Calu3 (cell line): ENCODE measurements around the gene PSMD1. TPM values are rescaled to one million over a fixed set of nuclear protein-coding genes. Genes with fewer than 3 reads are reported as not detected.

Experiments
- BruUV-seq: library from RNA; stranded (reverse); fragments of 400-500 nt; replicated peaks from 2 replicates; lab custom pipeline; 2021; lab: Mats Ljungman, UMichigan
- CTCF ChIA-PET: fragments of 300-600 bp; sonication (Branson Sonifier 250); formaldehyde crosslinking; loops from one replicate; lab custom pipeline; 2022; ENCODE audit warnings: antibody characterized with exemption; lab: Charles Lee
- DNase-seq: peaks from one replicate; pipeline ENCODE4 v3.0.0; 2022
- H3K27ac Mint-ChIP-seq: one replicate; pipeline ENCODE4 v1.8.0; 2022; ENCODE audit warnings: mixed read lengths; ENCODE audit not compliant: unreplicated experiment
- H3K27me3 Mint-ChIP-seq: one replicate; pipeline ENCODE4 v1.8.0; 2022; ENCODE audit warnings: mixed read lengths; ENCODE audit not compliant: unreplicated experiment
- H3K36me3 Mint-ChIP-seq: one replicate; pipeline ENCODE4 v1.8.0; 2022; ENCODE audit warnings: mild to moderate bottlenecking, moderate library complexity, mixed read lengths; ENCODE audit not compliant: insufficient read depth, unreplicated experiment
- H3K4me1 Mint-ChIP-seq: one replicate; pipeline ENCODE4 v1.8.0; 2022; ENCODE audit warnings: mild to moderate bottlenecking, low read depth, mixed read lengths; ENCODE audit not compliant: unreplicated experiment
- H3K4me3 Mint-ChIP-seq: one replicate; pipeline ENCODE4 v1.8.0; 2022; ENCODE audit warnings: mild to moderate bottlenecking, low read depth, moderate library complexity, mixed read lengths; ENCODE audit not compliant: unreplicated experiment
- H3K9me3 Mint-ChIP-seq: one replicate; pipeline ENCODE4 v1.8.0; 2022; ENCODE audit warnings: low read depth, mixed read lengths; ENCODE audit not compliant: unreplicated experiment
- CTCF ChIP-seq: fragments of 200-600 bp; IDR thresholded peaks from one replicate; pipeline ENCODE4 v1.8.0; 2022; ENCODE audit warnings: antibody characterized with exemption; ENCODE audit not compliant: unreplicated experiment
- intact Hi-C: fragments of 100-400 bp; cut with micrococcal nuclease; formaldehyde crosslinking; loops from one replicate; pipeline ENCODE4 v1.10.0; 2022; ENCODE audit not compliant: unreplicated experiment
- total RNA-seq: library from RNA; stranded (reverse); gene quantifications from 2 replicates; pipeline ENCODE4 v1.2.3, GENCODE V29; 2022

The PSMD1 gene
- total RNA-seq, 1 experiment from 2014 or later = 135 TPM

- H3K9me3 Mint-ChIP-seq = peaks cover 9% of the 10 kb centered on the region
- intact Hi-C loops = no loop called here
- CTCF ChIA-PET = no interaction called here
- no peaks in the 10 kb centered on the region for H3K36me3 Mint-ChIP-seq
- H3K4me3 Mint-ChIP-seq = no peak overlapping the region
- BruUV-seq = no TSS peak
- H3K4me1 Mint-ChIP-seq = no peaks in the 10 kb centered on the region
- no peak for DNase-seq
- H3K27ac Mint-ChIP-seq = no peak overlapping the region
- TF ChIP-seq CTCF = no peak
- peaks cover 85% of the 10 kb centered on the region for H3K27me3 Mint-ChIP-seq
These were observed 47.3 kb upstream of the PSMD1 start for GRCh38 chr2:231009236-231009919.

GRCh38 chr2:231010201-231010730 lies 46.4 kb upstream of the PSMD1 start:
- Mint-ChIP-seq H3K27me3 (peaks cover 85% of the 10 kb centered on the region), H3K9me3 (peaks cover 4% of the 10 kb centered on the region), H3K27ac (no peak overlapping the region), H3K4me3 (no peak overlapping the region), H3K4me1 (no peaks in the 10 kb centered on the region), H3K36me3 (no peaks in the 10 kb centered on the region)
- CTCF ChIA-PET = interaction anchor here (0.7 kb wide), 1 partner anchor 125 kb away, joined by 5 read pairs; no protein-coding TSS in a partner anchor
- no TSS peak for BruUV-seq
- intact Hi-C loops = no loop called here
- no peak for DNase-seq
- TF ChIP-seq CTCF = no peak

- H3K4me3 Mint-ChIP-seq = no peak overlapping the region
- H3K27me3 Mint-ChIP-seq = peaks cover 83% of the 10 kb centered on the region
- no TSS peak for BruUV-seq
- CTCF ChIA-PET = no interaction called here
- no peaks in the 10 kb centered on the region for H3K9me3 Mint-ChIP-seq
- no peak for DNase-seq
- H3K27ac Mint-ChIP-seq = no peak overlapping the region
- TF ChIP-seq CTCF = no peak
- intact Hi-C loops = no loop called here
- H3K36me3 Mint-ChIP-seq = no peaks in the 10 kb centered on the region
- H3K4me1 Mint-ChIP-seq = peaks cover 2% of the 10 kb centered on the region
These were observed 45.1 kb upstream of the PSMD1 start for GRCh38 chr2:231011526-231011925.

- no peaks in the 10 kb centered on the region for H3K9me3 Mint-ChIP-seq
- H3K36me3 Mint-ChIP-seq = no peaks in the 10 kb centered on the region
- no peak overlapping the region for H3K4me3 Mint-ChIP-seq
- no TSS peak for BruUV-seq
- peaks cover 87% of the 10 kb centered on the region for H3K27me3 Mint-ChIP-seq
- peaks cover 11% of the 10 kb centered on the region for H3K4me1 Mint-ChIP-seq
- H3K27ac Mint-ChIP-seq = no peak overlapping the region
- intact Hi-C loops = no loop called here
- TF ChIP-seq CTCF = no peak
- DNase-seq = no peak
- CTCF ChIA-PET = no interaction called here
These were observed 44.2 kb upstream of the PSMD1 start for GRCh38 chr2:231012463-231012862.
